GM12891 (cell line): Measurements from ENCODE around the gene TMEM45A. TPM values are rescaled to one million over a fixed set of nuclear protein-coding genes. Genes with fewer than 3 reads are reported as not detected.
"Not testable (repeated sequence)": the region's sequence is repeated elsewhere in the genome, so short reads cannot be mapped to it uniquely, and the experiment has no call there.

Experiments used
- DNase-seq: peaks from one replicate; pipeline ENCODE4 v3.0.0; 2011; ENCODE audit warnings: low spot score; ENCODE audit not compliant: insufficient read length
- FAIRE-seq: peaks from 2 replicates; lab custom pipeline; 2011; peaks lifted over from hg19 to GRCh38; lab: Jason Lieb, UNC
- PAX5 ChIP-seq: IDR thresholded peaks from 2 replicates; pipeline ENCODE4 v1.6.1; 2011; ENCODE audit warnings: low read length, moderate library complexity, mild to moderate bottlenecking; ENCODE audit not compliant: insufficient read depth, severe bottlenecking
- POLR2A ChIP-seq: IDR thresholded peaks from 2 replicates; pipeline ENCODE4 v1.6.1; 2011; ENCODE audit warnings: low read depth, low read length, control low read depth
- POLR2AphosphoS5 ChIP-seq: IDR thresholded peaks from 2 replicates; pipeline ENCODE4 v1.6.1; 2011; ENCODE audit warnings: low read depth, low read length, control low read depth
- POU2F2 ChIP-seq: IDR thresholded peaks from 2 replicates; pipeline ENCODE4 v1.6.1; 2011; ENCODE audit warnings: low read depth, mild to moderate bottlenecking, control low read depth, low read length, moderate library complexity
- SPI1 ChIP-seq: IDR thresholded peaks from 2 replicates; pipeline ENCODE4 v1.6.1; 2011; ENCODE audit warnings: low read depth, low read length, control low read depth
- TAF1 ChIP-seq: IDR thresholded peaks from 2 replicates; pipeline ENCODE4 v1.6.1; 2011; ENCODE audit warnings: low read depth, low read length, control low read depth
- polyA plus RNA-seq: library from polyadenylated mRNA; unstranded; fragments of >200 nt; gene quantifications from one replicate; pipeline ENCODE4 v1.2.1, GENCODE V29; 2012; ENCODE audit warnings: low read depth, missing spikeins, inconsistent platforms; ENCODE audit not compliant: missing spikeins

TMEM45A gene, protein sequence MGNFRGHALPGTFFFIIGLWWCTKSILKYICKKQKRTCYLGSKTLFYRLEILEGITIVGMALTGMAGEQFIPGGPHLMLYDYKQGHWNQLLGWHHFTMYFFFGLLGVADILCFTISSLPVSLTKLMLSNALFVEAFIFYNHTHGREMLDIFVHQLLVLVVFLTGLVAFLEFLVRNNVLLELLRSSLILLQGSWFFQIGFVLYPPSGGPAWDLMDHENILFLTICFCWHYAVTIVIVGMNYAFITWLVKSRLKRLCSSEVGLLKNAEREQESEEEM
- 8.4 TPM for polyA plus RNA-seq

DNA sequence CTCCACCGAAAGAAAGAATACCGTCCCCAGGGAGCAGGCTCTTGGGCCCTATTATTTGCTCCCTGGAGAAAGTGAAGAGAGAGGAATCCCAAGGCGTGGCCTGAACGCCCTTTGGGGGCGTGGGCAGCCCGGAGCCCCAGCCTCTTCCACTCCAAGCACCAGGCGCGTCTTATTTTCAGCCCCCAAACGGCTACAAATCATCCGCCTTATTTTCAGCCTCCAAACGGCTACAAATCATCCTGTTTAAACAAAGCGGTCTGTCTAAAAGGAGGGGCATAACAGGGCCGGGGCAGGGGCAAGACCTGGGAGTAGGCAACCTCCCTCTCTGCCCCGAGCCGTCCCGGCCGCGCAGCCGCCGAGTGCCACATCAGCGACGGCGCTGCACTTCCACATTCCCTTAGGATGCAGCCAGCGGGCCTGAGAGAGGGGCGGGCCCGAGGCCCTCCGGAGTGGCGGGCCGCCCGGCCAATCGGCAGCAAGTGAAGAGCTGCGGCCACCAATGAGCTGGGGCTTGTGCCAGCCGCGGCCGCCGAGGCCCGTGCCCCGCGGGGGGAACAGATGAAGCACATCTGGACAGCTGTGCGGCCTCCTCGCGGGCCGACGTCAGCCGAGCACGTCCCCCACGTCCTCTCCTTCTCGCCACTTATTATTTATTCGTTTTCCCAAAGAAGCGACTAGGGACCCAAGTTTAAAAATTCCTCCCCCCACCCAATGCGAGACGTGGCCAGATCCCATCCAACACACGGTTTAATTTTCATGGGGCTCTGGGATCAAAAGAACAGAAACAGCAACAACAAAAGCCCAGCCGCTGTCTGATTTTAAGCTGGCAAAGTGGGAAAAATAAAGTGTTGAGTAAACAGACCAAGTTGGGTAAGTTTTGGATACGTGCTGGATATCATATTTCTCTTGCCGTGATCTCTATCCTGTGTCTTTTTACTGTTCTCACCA, at the start of gene TMEM45A:
Gene TMEM45A (plus strand): TSS at position 561 of the 948 bp plus-strand sequence. CDS start 62,593 bp downstream, outside the sequence.
- peak; percentile 92 for DNase-seq
- peak; percentile 80 for FAIRE-seq

DNA sequence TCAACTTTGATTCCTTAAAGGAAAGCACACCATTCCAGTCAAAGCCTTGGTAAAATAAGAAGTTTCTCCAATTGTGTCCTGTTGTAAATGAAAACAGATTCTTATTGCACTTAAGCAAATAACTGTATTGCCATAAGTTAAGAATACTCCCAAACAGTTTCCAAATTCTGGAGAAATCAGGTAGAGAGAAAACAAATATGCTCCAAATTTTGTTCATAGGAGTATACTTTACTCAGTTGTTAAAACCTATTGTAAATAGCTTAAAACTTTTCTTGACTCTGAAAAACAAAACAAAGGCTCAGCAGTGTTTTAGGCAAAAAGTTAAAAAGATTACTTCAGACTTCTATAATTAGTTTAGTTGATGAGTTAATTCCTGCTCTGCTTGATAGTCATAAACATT, 48.7 kb upstream of the TMEM45A start:
- no peak for FAIRE-seq

More for the DNA sequence above, at the start of gene TMEM45A:
- TF ChIP-seq SPI1, result no peak

DNA sequence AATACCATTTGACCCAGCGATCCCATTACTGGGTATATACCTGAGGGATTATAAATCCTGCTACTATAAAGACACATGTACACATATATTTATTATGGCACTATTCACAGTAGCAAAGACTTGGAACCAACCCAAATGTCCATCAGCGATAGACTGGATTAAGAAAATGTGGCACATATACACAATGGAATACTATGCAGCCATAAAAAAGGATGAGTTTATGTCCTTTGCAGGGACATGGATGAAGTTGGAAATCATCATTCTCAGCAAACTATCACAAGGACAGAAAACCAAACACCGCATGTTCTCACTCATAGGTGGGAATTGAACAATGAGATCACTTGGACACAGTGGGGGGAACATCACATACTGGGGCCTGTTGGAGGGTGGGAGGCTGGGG, 45.4 kb upstream of the TMEM45A start:
- not testable (repeated sequence) for FAIRE-seq, DNase-seq

More for the DNA sequence above, 48.7 kb upstream of the TMEM45A start:
- TF ChIP-seq TAF1 (no peak), POLR2A (no peak), SPI1 (no peak), POLR2AphosphoS5 (no peak), POU2F2 (no peak), PAX5 (no peak)
- DNase-seq, result no peak

DNA sequence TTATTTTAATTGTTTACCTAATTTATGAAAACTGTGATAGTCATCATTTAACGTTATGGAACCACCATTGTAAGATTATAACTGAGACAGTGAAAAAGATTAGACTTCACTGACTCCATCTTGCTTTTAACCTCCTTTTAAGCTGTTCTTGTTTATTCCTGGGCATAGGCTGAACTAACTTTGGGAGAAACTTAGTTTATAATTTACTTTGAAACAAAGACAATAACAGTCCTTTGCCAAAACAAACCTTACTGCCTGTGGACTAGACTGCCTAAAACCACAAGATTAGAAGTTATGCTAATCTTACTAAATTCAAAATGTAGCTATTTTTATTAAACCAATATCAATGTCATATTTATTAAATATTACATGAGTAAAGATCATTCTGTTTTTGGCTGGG, 44.3 kb upstream of the TMEM45A start:
- no peak for TF ChIP-seq PAX5
- TF ChIP-seq POU2F2, result no peak
- TF ChIP-seq SPI1, result no peak
- no peak for TF ChIP-seq POLR2A
- TF ChIP-seq TAF1, result no peak
- no peak for TF ChIP-seq POLR2AphosphoS5
- DNase-seq (no peak), FAIRE-seq (no peak)

DNA sequence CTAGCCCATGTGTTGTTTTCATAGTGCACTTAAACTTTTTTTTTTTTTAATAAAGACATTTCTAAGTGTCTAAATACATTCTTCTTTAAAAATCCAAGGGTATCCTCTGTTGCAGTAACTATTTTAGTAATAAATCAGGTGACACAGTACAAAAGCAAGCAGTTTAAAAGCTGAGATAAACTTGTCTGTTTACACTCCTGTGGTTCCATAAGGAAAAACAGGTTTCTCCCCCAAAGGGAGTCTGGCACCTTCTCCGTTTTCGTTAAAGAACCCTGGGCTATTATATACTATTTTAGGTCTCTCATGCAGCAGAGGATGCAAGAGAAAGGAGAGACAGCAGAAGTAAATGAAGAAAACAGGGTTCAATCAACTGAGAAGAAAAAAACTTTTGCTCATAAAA, 43.2 kb upstream of the TMEM45A start:
- no peak for FAIRE-seq
- TF ChIP-seq POLR2A (no peak), TAF1 (no peak), POLR2AphosphoS5 (no peak)
- DNase-seq, result no peak

DNA sequence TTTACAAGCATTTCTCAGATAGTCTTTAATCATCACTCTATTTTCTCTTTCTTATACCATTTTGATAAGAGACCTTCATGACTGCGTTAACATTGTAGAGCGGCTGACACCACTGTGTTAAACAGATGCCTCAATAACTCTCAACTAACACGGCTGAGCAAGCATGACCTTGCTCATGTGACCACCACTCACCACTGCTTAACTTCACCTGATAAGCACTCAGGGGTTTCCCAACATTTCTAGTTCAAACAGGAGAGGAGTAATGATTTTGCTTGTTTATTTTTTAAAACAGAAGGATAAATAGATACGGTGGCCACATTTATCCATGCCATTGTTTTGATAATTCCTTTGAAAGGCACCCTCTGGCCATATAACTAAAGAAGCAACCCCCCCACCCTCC, 37.7 kb upstream of the TMEM45A start:
- TF ChIP-seq POU2F2, result no peak
- TF ChIP-seq PAX5, result no peak
- no peak for TF ChIP-seq SPI1
- no peak for TF ChIP-seq POLR2A
- TF ChIP-seq TAF1, result no peak
- TF ChIP-seq POLR2AphosphoS5, result no peak
- FAIRE-seq (no peak), DNase-seq (no peak)

DNA sequence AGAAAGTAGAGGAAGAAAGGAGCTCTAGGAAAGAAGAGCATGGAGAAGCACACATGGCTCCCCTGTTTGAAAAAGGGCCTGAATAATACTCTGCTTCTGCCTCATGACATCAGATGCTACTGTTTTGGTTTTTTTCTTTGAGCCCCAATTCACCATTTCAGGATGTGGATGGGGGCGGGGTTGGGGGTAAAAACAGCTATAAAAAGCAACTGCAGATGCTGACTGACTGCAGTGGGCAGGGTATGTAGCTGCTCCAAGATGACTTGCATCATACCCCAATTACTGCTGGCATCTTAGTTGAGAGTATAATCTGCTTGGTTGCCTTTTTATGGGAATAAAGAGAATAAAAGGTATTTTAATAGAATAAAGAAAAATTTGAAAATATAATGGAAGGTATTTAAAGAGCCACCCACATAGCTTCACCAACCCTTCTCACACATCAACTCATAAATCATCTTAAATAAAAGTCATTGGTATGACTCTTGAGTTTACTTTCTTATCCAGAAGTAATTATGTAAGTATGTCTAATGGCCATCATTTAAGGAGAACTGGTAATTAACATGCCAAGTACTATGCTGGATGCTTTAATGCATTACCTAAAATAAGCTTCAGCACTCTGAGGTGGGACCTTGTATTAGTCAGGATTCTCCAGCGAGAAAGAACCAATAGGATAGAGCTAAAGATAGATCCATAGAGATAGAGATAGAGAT, 36.4 kb upstream of the TMEM45A start:
- DNase-seq (no peak), FAIRE-seq (no peak)
- TF ChIP-seq TAF1 (no peak), POLR2AphosphoS5 (no peak), POU2F2 (no peak), SPI1 (no peak), PAX5 (no peak)

DNA sequence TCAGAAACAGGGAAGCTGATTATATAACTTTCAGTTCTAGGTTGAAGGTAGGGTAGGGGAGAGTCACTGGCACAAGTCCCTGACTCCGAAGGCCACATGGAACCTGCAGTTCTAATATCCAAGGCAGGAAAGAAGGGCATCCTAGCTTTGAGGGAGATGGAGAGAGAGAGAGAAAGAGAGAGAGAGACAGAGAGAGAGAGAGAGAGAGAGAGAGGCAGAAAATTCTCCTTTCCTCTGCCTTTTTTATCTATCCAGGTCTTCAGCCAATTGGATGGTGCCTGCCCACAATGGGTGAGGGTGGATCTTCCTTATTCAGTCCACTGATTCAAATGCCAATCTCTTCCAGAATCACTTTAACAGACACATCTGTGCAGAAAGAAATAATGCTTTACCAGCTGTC, 35.7 kb upstream of the TMEM45A start:
- DNase-seq, result no peak
- no peak for FAIRE-seq
- TF ChIP-seq TAF1 (no peak), POLR2A (no peak), POLR2AphosphoS5 (no peak), PAX5 (no peak), SPI1 (no peak), POU2F2 (no peak)

DNA sequence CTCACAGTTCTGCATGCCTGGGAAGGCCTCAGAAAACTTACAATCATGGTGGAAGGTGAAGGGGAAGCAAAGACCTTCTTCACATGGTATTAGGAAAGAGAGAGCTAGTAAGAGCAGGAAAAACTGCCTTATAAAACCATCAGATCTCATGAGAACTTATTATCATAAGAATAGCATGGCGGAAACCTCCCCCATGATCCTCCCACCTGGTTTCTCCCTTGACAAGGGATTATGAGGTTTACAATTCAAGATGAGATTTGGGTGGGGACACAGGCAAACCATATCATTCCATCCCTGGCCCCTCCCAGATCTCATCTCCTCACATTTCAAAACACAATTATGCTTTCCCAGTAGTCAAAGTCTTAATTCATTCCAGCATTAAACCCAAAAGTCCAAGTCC, 34.6 kb upstream of the TMEM45A start:
- TF ChIP-seq PAX5 (no peak), POLR2AphosphoS5 (no peak), SPI1 (no peak), TAF1 (no peak), POLR2A (no peak), POU2F2 (no peak)
- DNase-seq (no peak), FAIRE-seq (no peak)

DNA sequence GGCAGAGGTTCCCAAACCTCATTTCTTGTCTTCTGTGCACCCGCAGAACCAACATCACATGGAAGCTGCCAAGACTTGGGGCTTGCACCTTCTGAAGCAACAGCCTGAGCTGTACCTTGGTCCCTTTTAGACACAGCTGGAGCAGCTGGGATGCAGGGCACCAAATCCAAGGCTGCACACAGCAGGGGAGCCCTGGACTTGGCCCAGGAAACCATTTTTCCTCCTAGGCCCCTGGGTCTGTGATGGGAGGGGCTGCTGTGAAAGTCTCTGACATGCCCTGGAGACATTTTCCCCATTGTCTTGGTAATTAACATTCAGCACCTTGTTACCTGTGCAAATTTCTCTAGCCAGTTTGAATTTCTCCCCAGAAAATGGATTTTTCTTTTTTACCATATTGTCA, 33.6 kb upstream of the TMEM45A start:
- no peak for DNase-seq

More for the DNA sequence above, 33.6 kb upstream of the TMEM45A start:
- no peak for TF ChIP-seq SPI1
- TF ChIP-seq POU2F2, result no peak
- TF ChIP-seq POLR2A, result no peak
- TF ChIP-seq POLR2AphosphoS5, result no peak
- no peak for TF ChIP-seq PAX5
- TF ChIP-seq TAF1, result no peak
- FAIRE-seq, result no peak
